B cell (primary cell): ENCODE data around the gene CTBS.

Source experiments
- EZH2 ChIP-seq: IDR thresholded peaks from 2 replicates; pipeline ENCODE4 v1.6.1; 2012; ENCODE audit warnings: borderline replicate concordance, low read depth, mild to moderate bottlenecking, moderate library complexity, low read length; ENCODE audit not compliant: insufficient read depth, poor library complexity, severe bottlenecking
- TF ChIP-seq, protein P1 (sequence below): fragments of 200-600 bp; IDR thresholded peaks from one replicate; pipeline ENCODE4 v1.8.0; 2022; ENCODE audit warnings: antibody characterized with exemption, mild to moderate bottlenecking

DNA sequence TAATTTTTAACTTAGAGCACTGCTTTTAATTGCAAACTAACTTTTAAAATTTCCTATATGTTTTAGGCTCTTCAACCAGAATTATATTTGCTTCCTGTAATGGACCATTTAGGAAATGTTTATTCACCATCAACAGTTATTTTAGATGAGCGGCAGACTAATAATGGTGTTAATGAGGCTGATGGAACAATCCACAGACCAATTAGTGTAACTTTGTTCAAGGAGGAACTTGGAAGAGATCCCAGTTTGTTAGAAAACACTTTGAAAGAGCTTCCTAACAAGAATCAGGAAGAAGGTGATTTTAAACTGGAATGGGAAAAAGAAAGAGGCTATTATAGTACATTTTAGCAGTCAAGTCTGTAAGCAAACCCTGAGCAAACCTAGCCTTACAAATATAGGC, 48.5 kb downstream of the CTBS start:
- TF ChIP-seq, protein P1, sequence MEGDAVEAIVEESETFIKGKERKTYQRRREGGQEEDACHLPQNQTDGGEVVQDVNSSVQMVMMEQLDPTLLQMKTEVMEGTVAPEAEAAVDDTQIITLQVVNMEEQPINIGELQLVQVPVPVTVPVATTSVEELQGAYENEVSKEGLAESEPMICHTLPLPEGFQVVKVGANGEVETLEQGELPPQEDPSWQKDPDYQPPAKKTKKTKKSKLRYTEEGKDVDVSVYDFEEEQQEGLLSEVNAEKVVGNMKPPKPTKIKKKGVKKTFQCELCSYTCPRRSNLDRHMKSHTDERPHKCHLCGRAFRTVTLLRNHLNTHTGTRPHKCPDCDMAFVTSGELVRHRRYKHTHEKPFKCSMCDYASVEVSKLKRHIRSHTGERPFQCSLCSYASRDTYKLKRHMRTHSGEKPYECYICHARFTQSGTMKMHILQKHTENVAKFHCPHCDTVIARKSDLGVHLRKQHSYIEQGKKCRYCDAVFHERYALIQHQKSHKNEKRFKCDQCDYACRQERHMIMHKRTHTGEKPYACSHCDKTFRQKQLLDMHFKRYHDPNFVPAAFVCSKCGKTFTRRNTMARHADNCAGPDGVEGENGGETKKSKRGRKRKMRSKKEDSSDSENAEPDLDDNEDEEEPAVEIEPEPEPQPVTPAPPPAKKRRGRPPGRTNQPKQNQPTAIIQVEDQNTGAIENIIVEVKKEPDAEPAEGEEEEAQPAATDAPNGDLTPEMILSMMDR: no peak
- no peak for TF ChIP-seq EZH2
